ENCODE data around the gene CNOT4.
"Not testable (repeated sequence)": the region's sequence is repeated elsewhere in the genome, so short reads cannot be mapped to it uniquely, and the experiment has no call there.

Gene CNOT4

DNA sequence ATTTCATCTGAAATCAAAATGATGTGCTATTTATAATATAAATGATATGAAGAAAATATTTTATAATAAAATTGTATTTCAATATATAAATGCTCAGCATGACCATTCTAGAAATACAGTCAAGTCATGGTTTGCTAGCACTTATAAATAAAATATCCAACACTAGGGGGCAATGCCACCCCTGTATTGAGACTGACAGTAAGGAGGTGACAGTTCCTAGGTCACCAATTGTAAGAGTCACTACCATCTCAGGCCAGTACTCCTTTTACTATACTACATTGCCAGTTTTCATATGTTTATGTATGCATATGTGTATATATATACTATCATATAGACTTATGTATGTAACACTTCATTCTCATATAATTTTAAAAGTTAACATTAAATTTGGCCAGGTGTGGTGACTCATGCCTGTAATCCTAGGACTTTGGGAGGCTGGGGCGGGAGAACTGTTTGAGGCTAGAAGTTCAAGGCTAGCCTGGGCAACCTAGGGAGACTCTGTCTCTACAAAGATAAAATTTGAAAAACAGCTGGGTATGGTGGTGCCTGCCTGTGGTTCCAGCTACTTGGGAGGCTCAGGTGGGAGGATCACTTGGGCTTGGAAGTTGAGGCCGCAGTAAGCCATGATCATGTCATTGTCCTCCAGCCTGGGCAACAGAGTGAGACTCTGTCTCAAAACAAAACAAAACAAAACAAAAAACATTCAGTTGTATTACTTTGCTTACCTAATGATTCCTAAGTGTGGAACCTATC lies 2.4 kb upstream of the CNOT4 start:
- DNase-seq = peak; percentile 60 to 88

DNA sequence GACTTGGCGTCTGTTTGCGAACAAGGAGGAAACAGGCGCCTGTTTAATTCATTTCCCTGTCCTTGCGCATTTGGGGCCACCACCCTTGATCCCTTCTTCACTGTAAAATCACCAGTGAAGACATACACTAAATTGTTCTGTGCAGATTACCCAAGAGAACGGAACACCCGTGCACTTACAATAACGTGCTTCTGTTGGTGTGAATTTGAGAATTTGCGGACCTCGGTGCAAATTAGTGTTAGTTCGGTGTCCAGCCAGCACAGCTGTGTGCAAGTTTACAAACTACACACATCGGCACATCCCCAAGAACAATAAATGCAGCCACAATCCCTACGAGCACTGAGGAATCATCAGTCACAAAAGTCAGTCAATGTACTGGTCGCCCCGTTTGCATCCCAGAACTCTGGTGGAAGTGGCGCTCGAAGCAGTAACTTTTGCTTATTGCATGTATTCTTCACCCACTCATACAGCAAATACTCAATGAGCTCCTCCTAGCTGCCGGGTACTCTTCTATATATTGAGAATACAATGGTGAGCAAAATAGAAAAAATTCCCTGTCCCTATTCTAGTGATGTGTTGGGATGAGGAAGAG lies 786 bp upstream of the CNOT4 start:
- peak; percentile 39 to 60 for DNase-seq

DNA sequence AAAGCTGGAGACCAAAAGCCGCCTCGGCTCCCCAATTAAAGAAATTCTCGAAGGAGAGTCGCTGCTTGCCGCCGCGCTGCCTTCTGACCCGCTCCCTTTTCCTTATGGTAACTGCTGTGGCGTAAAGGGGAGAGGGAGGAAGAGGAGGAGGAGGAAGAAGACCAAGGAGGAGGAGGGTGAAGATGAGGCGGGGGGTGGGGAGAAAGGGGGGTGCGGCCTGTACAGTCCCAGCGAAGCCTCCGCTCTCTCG lies 388 bp downstream of the CNOT4 start:
- DNase-seq = no peak

DNA sequence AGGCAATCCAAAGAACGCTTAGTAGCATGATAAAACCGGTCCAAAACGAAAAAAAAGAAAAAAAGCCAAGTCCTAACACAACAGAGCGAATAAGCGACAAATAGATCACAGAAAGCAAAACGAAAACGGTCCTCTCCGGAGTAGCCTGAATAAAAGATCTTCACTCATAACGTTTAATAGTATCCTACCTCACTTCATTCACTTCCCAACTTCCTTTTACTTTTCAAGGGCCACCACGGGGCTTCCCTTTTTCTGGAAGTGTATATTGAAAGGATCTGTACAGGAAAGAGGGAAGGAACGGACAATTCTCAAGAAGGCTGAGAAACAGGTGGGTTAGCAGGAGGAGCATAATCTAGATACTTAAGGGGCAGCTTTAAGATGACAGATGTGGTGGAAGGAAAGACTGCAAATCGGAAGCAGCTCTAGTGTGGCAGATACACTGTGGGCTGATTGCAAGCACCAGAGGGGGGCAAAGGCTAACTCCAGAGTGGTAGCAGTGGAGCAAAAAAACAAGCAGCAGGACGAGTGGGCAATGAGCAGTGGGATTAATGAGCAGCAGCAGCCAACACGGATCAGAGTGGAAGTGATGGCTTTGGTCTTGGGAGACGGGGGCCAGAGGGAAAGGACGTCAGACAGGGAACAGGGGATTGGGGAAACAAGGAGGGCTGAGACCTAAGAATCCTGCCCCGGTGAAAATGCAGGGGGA lies 866 bp downstream of the CNOT4 start:
- DNase-seq = peak; percentile 43 to 66

DNA sequence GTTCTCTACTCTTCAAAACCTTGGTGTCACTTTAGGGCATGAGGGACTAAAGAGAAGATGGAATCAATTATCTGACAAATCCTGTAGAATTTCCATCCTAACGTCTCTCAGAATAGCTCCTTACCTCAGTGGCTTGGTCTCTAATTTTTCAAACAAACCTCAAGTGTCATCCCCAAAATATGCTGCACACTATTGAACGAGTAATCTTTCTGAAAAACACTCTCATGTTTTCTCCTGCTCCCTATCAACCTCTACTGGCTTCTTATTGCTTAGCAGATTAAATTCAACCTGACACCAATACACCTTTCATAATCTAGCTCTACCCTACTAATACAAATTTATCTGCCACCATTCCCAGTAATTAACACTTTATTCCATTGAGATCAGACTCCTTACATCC lies 8.5 kb downstream of the CNOT4 start:
- no peak for DNase-seq

DNA sequence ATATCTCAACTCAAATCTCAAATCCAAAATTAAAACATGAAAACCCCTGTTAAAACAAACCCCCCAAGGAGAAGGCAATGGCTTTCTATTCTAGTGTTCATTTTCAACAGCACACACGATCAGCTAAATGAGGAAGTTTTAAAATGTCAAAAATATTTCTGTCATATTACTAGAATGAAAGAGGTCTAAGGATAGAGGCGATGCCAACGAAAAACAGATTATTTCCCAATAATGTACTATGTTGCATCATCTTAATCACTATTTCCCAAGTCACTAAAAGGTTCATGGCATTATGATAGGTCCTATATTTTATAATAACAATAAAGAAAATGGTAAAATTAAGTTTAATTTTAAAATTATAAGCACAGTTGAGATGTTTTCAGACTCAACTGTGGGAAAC lies 10.1 kb downstream of the CNOT4 start:
- no peak for DNase-seq

DNA sequence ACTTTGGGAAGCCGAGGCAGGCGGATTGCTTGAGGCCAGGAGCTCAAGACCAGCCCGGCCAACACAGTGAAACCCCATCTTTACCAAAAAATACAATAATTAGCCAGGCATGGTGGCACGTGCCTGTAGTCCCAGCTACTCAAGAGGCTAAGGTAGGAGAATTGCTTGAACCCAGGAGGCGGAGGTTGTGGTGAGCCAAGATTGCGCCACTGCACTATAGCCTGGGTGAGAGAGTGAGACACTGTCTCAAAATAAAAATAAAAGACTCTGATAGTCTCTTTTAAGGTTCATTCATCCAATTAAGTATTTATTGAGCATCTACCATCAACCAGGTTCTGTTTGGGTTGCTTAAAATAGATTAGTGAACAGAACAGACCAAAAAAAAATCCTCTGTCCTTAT lies 12.7 kb downstream of the CNOT4 start:
- not testable (repeated sequence) for DNase-seq

DNA sequence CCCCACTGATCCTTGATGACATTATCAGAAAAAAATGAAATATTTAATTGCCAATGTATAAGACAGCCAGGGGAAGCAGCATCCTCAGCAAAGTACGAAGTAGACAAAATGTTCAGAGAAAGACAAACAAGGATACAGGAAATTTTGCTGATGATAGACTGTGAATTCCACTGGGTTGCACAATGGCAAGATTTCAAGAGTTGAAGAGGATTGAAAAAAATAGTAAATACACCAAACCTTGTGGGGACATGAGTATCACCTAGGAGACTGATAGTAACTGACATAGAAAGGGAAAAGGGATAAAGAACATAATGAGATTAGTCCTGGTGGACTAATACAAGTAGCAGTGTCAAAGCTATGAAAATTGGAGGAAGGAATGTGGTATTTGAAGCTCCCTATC lies 16.5 kb downstream of the CNOT4 start:
- no peak for DNase-seq

DNA sequence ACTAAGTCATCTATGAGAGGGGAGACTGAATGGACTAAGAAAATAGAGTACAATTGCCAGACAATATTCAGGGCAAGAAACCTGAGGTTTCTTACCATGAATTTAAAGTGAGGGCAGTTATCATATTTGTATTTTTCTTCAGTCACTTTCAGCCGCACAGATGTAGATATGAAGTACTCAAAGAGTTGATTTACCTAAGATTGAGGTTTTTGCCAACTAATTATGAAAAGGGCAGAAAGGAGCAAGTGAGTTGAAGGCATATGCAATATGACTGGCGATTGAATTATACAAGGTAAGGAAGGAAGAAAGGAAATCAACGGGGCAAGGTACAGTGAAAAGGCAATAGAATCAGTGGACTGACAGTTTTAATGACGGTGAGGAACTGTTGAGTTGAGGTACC lies 17.8 kb downstream of the CNOT4 start:
- DNase-seq = no peak

DNA sequence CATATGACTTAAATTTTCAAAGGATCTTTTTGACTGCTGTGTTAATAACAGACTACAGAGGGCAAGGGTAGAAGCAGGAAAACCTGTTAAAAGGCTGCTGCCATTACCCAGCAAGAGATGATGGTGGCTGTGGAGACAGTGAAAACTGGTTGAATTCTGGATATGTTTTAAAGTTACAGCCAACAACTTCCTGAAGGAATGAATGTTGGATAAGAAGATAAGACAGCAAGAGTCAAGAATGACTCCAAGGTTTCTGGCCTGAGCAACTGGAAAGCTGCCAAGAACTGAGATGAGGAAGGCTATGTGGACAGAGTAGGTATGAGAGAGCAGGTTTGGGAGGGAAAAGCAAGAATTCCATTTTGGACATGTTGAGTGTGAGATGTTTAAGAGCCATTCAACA lies 19.1 kb downstream of the CNOT4 start:
- no peak for DNase-seq

DNA sequence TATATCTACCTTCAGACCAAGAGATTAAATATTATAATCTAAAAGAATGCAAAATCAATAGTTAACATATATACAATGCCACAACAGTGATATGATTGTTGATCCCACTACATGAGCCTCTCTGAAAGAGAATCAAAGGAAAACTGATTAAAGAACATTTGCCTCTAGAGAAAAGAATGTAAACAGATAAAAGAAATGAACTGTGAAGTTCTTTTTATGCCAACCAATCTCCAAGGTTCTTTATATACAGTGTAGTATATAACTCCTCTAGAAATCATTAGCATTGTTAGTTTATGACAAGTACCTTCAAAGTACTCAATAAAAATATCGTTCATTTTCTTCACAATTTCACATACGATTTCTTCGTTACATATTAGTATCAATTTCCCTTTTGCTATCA lies 20.1 kb downstream of the CNOT4 start:
- DNase-seq = no peak

DNA sequence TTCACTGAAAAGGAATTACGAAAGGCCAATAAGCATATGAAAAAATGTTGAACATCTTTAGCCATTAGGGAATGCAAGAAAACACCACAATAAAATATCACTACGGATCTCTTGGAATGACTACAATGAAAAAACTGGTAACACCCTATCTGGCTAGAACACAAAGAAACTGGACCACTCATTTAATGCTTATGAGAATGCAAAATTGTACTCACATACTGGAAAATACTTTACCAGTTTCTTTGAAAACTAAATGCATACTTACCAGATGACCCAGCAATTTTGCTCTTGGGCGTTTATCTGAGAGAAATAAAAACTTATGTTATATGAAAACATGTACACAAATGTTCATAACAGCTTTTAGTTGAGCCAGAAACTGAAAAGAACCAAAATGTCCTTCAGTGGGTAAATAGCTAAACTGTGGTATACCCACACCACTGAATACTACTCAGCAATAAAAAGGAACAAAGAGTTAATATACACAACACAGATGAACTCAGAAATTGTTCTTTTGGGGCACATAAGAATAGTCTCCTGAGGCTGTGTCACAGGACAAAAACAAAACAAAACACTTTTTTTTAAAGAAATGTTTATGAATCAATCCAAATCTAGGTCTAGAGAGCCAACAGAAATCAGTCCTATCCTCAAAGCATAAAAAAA lies 23.5 kb downstream of the CNOT4 start:
- DNase-seq = no peak

DNA sequence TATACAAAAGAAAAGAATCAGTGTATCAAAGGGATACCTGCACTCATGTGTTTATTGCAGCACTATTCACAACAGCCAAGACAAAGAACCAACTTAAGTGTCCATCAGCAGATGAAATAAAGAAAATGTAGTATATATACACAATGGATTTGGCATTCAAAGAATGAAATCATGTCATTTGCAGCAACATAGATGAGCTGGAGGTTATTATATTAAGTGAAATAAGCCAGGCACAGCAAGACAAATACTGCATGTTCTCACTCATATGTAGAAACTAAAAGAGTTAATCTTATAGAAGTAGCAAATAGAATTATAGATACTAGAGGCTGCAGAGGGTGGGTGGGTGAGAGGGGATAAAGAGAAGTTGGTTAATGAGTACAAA lies 28.3 kb downstream of the CNOT4 start:
- no peak for DNase-seq

DNA sequence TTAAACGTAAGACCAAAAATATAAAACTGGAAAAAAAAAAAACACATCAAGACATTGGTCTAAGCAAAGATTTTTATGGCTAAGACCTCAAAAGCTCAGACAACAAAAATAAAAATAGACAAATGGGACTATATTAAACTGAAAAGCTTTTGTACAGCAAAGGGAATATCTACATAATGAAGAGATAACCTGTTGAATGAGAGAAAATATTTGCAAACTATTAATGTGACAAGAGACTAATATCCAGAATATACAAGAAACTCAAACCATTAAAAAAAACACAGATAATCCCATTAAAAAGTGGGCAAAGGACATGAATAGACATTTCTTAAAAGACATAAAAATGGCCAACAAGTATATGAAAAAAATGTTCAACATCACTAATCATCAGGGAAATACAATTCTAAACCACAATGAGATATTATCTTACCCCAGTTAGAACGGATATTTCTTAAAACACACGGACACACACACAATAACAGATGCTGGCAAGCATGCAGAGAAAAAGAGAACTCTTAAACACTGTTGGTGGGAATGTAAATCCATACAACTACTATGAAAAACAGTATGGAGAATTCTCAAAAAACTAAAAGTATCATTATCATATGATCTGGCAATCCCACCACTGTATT lies 28.8 kb downstream of the CNOT4 start:
- no peak for DNase-seq

DNA sequence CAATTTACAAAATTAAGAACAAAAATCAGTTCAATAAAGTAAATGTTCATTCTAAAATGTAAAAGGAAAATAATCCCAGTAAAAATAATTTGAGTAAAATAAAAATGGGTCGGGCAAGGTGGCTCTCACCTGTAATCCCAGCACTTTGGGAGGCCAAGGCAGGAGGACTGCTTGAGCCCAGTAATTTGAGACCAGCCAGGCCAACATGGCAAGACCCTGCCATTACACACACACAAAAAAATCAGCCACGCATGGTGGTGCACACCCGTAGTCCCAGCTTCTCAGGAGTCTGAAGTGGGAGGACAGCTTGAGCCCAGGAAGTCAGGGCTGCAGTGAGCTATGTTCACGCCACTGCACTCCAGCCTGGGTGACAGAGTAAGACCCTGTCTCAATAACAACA lies 34.4 kb downstream of the CNOT4 start:
- no peak for DNase-seq

DNA sequence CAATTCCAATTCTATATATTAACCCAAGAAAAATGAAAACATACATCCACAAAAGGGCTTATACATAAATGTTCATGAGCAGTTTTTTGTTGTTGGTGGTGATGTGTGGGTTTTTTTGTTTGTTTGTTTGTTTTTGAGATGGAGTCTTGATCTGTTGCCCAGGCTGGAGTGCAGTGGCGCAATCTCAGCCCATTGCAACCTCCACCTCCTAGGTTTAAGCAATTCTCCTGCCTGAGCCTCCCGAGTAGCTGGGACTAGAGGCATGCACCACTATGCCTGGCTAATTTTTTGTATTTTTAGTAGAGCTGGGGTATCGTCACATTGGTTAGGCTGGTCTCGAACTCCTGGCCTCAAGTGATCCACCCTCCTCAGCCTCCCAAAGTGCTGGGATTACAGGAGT lies 40.2 kb downstream of the CNOT4 start:
- not testable (repeated sequence) for DNase-seq

DNA sequence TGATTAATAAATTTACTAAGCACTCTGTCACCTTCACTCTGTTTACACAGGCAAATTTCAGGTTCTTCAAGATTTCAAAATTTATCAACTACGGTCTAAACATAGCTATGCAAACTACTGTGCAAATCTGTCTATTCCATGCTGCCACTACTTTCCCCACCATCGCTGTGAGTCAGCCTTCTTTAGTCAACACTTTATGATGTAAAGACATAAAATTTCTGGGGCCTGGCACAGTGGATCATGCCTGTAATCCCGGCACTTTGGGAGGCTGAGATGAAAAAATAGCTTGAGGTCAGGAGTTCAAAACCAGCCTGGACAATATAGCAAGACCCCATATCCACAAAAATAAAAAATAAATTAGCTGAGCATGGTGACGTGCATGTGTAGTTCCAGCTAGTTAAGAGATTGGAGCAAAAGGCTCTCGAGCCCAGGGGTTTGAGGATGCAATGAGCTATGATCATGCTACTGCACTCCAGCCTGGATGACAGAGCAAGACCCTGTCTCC lies 42.6 kb downstream of the CNOT4 start:
- peak; percentile 36 to 50 for DNase-seq

DNA sequence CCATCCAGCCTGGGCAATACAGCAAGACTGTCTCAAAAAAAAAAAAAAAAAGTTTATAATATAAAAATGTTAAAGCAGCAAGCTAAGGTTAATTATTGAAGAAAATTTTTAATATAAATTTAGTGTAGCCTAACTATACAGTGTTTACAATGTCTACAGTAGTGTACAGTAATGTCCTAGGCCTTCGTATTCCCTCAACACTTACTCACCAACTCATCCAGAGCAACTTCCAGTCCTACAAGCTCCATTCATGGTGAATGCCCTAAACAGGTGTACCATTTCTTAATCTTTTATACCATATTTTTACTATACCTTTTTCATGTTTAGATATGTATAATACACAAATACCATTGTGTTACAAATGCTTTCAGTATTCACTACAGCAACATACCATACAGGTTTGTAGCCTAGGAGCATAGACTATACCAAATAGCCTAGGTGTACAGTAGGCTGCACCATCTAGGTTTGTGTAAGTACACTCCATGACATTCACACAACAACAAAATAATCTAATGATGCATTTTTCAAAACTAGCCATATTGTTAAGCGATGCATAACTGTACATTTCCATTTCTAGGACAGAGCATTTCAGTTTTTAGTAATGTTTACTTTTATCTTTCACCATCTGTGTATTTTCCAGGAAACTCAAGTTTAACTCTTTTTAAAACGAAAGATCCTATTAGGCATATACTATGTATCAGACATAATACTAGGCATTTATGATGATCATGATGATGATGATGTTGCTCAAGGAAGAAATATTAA lies 43.3 kb downstream of the CNOT4 start:
- DNase-seq = peak in 1 of 2 experiments; percentile 14

DNA sequence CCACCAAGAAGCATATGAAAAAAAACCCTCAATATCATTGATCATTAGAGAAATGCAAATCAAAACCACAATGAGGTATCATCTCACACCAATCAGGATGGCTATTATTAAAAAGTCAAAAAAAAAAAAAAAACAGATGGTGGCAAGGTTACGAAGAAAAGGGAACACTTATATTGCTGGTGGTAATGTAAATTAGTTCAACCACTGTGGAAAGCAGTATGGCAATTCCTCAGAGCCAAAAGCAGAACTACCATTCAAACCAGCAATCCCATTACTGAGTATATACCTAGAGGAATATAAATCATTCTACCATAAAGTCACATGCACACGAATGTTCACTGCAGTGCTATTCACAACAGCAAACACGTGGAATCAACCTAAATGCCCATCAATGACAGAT lies 46.0 kb downstream of the CNOT4 start:
- DNase-seq = no peak

DNA sequence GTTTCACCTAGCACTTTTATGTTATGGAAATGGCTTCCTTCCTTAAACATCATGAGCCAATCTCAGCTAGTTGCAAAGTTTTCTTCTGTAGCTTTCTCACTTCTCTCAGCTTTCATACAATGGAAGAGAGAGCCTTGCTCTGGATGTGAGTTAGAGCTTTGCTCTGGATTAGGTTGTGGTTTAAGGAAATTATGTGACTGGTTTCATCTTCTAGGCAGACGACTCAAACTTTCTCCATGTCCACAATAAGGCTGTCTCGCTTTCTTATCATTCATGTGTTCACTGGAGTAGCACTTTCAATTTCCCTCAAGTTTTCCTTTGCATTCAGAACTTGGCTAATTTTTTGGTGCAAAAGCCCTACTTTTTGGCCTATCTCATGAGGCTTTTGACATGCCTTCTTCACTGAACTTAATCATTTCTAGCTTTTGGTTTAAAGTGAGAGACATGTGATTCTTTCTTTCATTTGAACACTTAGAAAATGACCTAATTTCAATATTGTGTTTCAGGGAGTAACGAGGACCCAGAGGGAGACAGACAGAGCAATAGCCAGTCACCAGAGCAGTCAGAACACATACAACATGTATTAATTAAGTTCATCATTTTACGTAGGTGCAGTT lies 49.8 kb downstream of the CNOT4 start:
- no peak for DNase-seq

DNA sequence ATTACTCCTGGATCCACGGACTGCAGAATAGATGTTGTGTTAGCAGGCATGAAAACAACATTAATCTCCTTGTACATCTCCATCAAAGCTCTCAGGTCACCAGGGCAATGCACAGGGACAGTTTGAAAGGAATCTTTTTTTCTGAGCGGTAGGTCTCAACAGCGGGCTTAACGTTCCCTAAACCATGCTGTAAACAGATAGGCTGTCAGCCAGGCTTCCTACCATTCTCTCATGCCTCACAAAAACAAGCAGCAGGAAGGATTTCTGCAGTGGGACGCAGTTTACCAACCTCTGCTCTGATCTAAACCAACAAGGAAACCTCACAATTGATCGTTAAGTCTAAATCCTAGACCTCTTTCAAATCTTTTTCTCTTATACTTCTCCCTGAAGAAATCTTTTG lies 50.8 kb downstream of the CNOT4 start:
- DNase-seq = no peak

DNA sequence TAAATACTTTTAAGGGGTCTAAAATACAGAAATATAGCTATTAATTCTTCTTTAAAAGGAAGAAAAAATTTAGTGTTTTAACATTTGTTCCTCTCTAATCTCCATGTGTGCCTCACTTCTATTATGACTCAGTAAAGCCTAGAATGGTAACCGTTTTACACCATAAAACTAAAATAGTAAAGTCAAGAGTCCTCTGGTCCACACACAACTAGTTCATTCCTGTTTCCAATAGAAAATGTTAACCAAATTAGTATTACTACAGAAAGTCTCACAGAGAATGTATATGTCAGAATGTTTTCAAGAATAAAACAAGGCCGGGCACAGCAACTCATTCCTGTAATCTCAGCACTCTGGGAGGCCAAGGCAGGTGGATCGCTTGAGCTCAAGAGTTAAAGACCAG lies 55.8 kb downstream of the CNOT4 start:
- no peak for DNase-seq

Data from NCI-H526 (cell line).